ENCODE measurements around the gene KCNIP4.

The KCNIP4 gene

DNA sequence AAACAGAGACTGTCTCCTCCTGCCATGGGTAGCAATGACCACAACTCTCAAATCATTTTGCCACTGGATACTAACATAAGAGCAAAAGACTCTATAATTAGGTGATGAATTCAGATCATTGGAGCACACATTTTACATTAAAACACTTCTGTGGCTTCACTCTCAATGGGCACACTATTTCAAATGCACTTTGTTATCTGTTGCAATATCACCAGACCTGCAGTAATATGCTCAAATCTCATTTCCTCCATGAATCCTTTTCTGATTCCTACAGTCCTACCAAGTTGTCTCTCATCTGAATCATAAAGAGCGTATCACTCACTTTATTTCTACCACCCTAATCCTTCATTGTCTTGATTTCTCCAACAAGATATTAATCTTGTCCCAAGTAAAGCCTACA is 302.8 kb downstream of the KCNIP4 start:
- WGBS: 97% methylated on average over 1 of the region's 1 CpG
- no peak overlapping the region for H3K4me3 ChIP-seq (ENCODE audit: low read length)
- H3K36me3 ChIP-seq (ENCODE audit: insufficient read depth, low read length): no peaks in the 10 kb centered on the region
- H3K4me1 ChIP-seq (ENCODE audit: insufficient read depth, low read length): no peaks in the 10 kb centered on the region
- H3K9ac ChIP-seq (ENCODE audit: low read depth, low read length): no peak overlapping the region
- H3K27ac ChIP-seq (ENCODE audit: low read depth, low read length): no peak overlapping the region
- H3K27me3 ChIP-seq (ENCODE audit: insufficient read depth, low read length): no peaks in the 10 kb centered on the region
- H3K9me3 ChIP-seq (ENCODE audit: insufficient read depth, low read depth, low read length): no peaks in the 10 kb centered on the region

DNA sequence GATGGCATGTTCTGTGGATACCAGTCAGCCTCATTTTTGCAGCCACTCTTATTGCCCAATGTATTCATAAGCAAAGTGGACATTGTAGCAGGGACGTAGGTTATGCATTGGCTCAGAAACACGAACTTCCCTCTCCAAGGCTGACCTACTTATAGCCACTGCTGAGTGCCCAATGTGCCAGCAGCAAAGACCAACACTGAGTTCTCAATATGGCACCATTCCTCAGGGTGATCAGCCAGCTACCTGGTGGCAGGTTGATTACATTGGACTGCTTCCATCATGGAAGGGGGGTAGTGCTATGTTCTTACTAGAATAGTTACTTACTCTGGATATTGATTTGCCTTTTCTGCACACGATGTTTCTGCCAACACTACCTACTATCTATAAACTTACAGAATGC is 306.9 kb downstream of the KCNIP4 start:
- Histone ChIP-seq H3K27ac (ENCODE audit: low read depth, low read length) (no peak overlapping the region), H3K36me3 (ENCODE audit: insufficient read depth, low read length) (no peaks in the 10 kb centered on the region), H3K4me3 (ENCODE audit: low read length) (no peak overlapping the region), H3K9ac (ENCODE audit: low read depth, low read length) (no peak overlapping the region), H3K9me3 (ENCODE audit: insufficient read depth, low read depth, low read length) (no peaks in the 10 kb centered on the region), H3K27me3 (ENCODE audit: insufficient read depth, low read length) (no peaks in the 10 kb centered on the region), H3K4me1 (ENCODE audit: insufficient read depth, low read length) (no peaks in the 10 kb centered on the region)
- WGBS: 92% methylated on average over 3 of the region's 3 CpGs

GRCh38 chr4:21638171-21638725 is 310.3 kb downstream of the KCNIP4 start:
- WGBS: 93% methylated on average over 1 of the region's 1 CpG

DNA sequence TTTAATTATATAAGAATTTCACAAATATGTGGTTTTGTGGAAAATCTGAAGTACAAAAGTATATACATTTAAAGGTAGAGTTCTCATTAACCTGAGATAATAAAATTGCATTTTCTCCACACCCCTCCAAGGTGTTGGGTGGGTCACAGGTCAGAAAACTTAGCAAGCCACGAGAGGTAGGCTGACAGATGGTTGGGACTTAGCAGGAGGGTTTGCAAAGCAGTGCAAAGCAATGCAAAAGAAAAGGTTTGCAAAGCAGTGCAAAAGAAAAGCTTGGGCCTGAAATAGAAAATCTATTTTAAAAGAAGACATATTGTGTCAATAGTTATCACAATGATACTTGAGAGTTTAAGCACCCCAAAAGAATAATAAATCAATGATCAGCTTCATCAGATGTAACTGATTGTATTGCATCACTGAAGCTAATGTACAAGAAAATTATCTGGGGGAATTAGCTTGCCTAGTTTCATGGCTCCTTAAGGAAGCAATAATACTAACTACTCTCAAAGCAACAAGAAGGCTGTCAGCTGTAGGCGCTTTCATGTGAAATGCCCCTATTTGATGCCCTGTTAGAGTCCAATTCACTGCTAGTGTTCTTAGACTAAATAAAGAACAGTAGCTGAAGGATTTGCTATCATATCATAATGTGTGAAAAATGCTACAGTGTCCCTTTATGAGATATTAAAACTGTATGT is 319.5 kb downstream of the KCNIP4 start:
- Histone ChIP-seq H3K27me3 (ENCODE audit: insufficient read depth, low read length) (no peaks in the 10 kb centered on the region), H3K36me3 (ENCODE audit: insufficient read depth, low read length) (no peaks in the 10 kb centered on the region), H3K4me1 (ENCODE audit: insufficient read depth, low read length) (no peaks in the 10 kb centered on the region), H3K4me3 (ENCODE audit: low read length) (no peak overlapping the region), H3K9me3 (ENCODE audit: insufficient read depth, low read depth, low read length) (no peaks in the 10 kb centered on the region), H3K9ac (ENCODE audit: low read depth, low read length) (no peak overlapping the region), H3K27ac (ENCODE audit: low read depth, low read length) (no peak overlapping the region)
- 39% methylated on average over 2 of the region's 2 CpGs for WGBS

More at GRCh38 chr4:21638171-21638725, 310.3 kb downstream of the KCNIP4 start:
- no peak overlapping the region for H3K4me3 ChIP-seq (ENCODE audit: low read length)
- H3K9me3 ChIP-seq (ENCODE audit: insufficient read depth, low read depth, low read length): no peaks in the 10 kb centered on the region
- H3K27me3 ChIP-seq (ENCODE audit: insufficient read depth, low read length): no peaks in the 10 kb centered on the region
- H3K27ac ChIP-seq (ENCODE audit: low read depth, low read length): no peak overlapping the region
- no peaks in the 10 kb centered on the region for H3K4me1 ChIP-seq (ENCODE audit: insufficient read depth, low read length)
- no peaks in the 10 kb centered on the region for H3K36me3 ChIP-seq (ENCODE audit: insufficient read depth, low read length)
- no peak overlapping the region for H3K9ac ChIP-seq (ENCODE audit: low read depth, low read length)

DNA sequence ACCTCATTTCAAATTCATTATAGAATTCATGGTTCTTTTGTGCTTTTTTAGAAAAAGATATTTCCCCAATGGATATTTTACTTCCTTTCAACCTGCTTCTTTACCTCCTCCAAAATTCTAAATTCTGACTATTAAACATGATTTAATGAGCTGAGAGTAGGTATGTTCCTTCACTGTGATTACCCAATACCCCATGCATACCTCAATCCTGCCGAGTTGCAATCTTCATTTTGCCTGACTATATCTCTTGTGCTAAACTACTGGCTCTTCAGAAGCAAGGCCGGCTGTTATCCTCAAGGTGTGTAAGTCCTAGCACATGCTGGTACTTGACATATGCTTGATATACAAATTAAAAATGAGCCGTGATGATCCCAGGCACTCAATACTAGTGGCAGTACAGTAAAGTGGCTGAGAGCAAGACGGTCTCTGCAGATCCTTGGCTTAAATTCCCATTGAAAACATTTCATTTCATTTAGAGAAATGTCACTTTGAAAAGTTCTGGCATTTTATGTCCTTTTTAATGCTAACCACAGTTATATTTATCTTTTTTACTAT is 320.4 kb downstream of the KCNIP4 start:
- no peaks in the 10 kb centered on the region for H3K27me3 ChIP-seq (ENCODE audit: insufficient read depth, low read length)
- H3K36me3 ChIP-seq (ENCODE audit: insufficient read depth, low read length): no peaks in the 10 kb centered on the region
- H3K27ac ChIP-seq (ENCODE audit: low read depth, low read length): no peak overlapping the region
- H3K9ac ChIP-seq (ENCODE audit: low read depth, low read length): no peak overlapping the region
- WGBS: 85% methylated on average over 4 of the region's 4 CpGs
- H3K4me1 ChIP-seq (ENCODE audit: insufficient read depth, low read length): no peaks in the 10 kb centered on the region
- no peaks in the 10 kb centered on the region for H3K9me3 ChIP-seq (ENCODE audit: insufficient read depth, low read depth, low read length)
- no peak overlapping the region for H3K4me3 ChIP-seq (ENCODE audit: low read length)

- no peaks in the 10 kb centered on the region for H3K36me3 ChIP-seq (ENCODE audit: insufficient read depth, low read length)
- no peaks in the 10 kb centered on the region for H3K9me3 ChIP-seq (ENCODE audit: insufficient read depth, low read depth, low read length)
- no peaks in the 10 kb centered on the region for H3K4me1 ChIP-seq (ENCODE audit: insufficient read depth, low read length)
- H3K27me3 ChIP-seq (ENCODE audit: insufficient read depth, low read length): no peaks in the 10 kb centered on the region
- H3K9ac ChIP-seq (ENCODE audit: low read depth, low read length): no peak overlapping the region
- WGBS: 94% methylated on average over 1 of the region's 1 CpG
- no peak overlapping the region for H3K4me3 ChIP-seq (ENCODE audit: low read length)
- H3K27ac ChIP-seq (ENCODE audit: low read depth, low read length): no peak overlapping the region
Observed at GRCh38 chr4:21625447-21625846, 323.1 kb downstream of the KCNIP4 start.

GRCh38 chr4:21605006-21605405 is 343.6 kb downstream of the KCNIP4 start:
- Histone ChIP-seq H3K27me3 (ENCODE audit: insufficient read depth, low read length) (no peaks in the 10 kb centered on the region), H3K36me3 (ENCODE audit: insufficient read depth, low read length) (no peaks in the 10 kb centered on the region), H3K9me3 (ENCODE audit: insufficient read depth, low read depth, low read length) (no peaks in the 10 kb centered on the region), H3K4me3 (ENCODE audit: low read length) (no peak overlapping the region), H3K9ac (ENCODE audit: low read depth, low read length) (no peak overlapping the region), H3K4me1 (ENCODE audit: insufficient read depth, low read length) (no peaks in the 10 kb centered on the region), H3K27ac (ENCODE audit: low read depth, low read length) (no peak overlapping the region)
- 93% methylated on average over 3 of the region's 3 CpGs for WGBS

DNA sequence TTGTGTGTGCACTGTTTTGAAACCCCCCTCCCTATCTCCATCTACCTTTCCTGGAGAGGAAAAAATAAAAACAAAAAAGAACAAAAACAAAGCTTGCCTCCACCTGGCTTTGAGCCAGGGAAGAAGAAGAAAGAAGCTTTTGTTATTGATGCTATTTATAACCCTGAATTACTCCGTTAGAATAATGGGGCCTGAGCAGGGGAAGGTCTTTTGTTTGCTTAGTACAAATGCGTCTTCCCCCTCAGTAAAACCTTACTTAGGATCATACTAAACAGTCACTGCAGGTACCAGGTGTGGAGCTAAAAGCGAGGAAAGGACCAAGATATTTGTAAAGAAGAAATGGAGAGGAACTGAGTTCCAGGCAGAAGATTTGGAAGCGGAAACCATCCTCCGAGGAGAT is 352.1 kb downstream of the KCNIP4 start:
- Histone ChIP-seq H3K27ac (ENCODE audit: low read depth, low read length) (peak overlapping the region; percentile 76; the same call in 1 of the 2 replicates), H3K9me3 (ENCODE audit: insufficient read depth, low read depth, low read length) (no peaks in the 10 kb centered on the region), H3K4me3 (ENCODE audit: low read length) (no peak overlapping the region), H3K9ac (ENCODE audit: low read depth, low read length) (no peak overlapping the region), H3K27me3 (ENCODE audit: insufficient read depth, low read length) (no peaks in the 10 kb centered on the region), H3K4me1 (ENCODE audit: insufficient read depth, low read length) (peaks cover 15% of the 10 kb centered on the region), H3K36me3 (ENCODE audit: insufficient read depth, low read length) (no peaks in the 10 kb centered on the region)
- 64% methylated on average over 5 of the region's 5 CpGs for WGBS

- Histone ChIP-seq H3K27ac (ENCODE audit: low read depth, low read length) (no peak overlapping the region), H3K9me3 (ENCODE audit: insufficient read depth, low read depth, low read length) (no peaks in the 10 kb centered on the region), H3K27me3 (ENCODE audit: insufficient read depth, low read length) (no peaks in the 10 kb centered on the region), H3K9ac (ENCODE audit: low read depth, low read length) (no peak overlapping the region), H3K4me3 (ENCODE audit: low read length) (no peak overlapping the region), H3K4me1 (ENCODE audit: insufficient read depth, low read length) (peaks cover 15% of the 10 kb centered on the region), H3K36me3 (ENCODE audit: insufficient read depth, low read length) (no peaks in the 10 kb centered on the region)
Observed at GRCh38 chr4:21593671-21594001, 354.9 kb downstream of the KCNIP4 start.

DNA sequence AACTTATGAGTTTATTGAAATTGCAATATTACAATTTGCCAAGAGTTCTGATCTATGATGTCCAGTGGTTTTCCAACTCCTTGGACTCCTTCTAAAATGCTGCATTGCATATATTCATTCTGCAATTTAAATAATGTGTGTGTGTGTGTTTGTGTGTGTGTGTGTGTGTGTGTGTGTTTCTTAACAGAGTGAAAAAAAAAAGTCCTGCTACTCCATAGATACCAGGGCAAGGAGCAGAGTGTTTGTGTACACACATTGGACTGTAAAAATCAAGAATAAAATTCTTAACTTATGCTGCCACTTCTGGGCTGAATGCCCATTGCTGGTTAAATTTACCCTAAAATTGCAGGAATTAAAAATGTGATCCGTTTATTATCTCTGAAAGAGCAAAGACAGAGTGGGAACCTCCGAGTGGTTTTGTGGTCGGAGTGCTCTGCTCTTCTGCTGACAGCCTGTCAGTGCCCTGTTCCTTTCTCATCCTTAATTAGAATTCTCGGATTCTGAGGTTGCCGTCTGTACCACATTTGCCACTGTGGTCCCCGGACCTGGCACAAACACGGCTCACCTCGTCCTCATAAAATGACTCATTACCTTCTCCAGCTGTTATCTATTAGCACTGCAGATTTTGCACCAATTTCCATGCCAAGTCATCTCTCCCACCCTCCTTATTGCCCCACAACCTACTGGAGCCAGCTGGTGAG is 355.5 kb downstream of the KCNIP4 start:
- Histone ChIP-seq H3K27me3 (ENCODE audit: insufficient read depth, low read length) (no peaks in the 10 kb centered on the region), H3K9ac (ENCODE audit: low read depth, low read length) (no peak overlapping the region), H3K4me1 (ENCODE audit: insufficient read depth, low read length) (peaks cover 15% of the 10 kb centered on the region), H3K4me3 (ENCODE audit: low read length) (no peak overlapping the region), H3K36me3 (ENCODE audit: insufficient read depth, low read length) (no peaks in the 10 kb centered on the region), H3K9me3 (ENCODE audit: insufficient read depth, low read depth, low read length) (no peaks in the 10 kb centered on the region), H3K27ac (ENCODE audit: low read depth, low read length) (no peak overlapping the region)
- WGBS: 95% methylated on average over 8 of the region's 8 CpGs

DNA sequence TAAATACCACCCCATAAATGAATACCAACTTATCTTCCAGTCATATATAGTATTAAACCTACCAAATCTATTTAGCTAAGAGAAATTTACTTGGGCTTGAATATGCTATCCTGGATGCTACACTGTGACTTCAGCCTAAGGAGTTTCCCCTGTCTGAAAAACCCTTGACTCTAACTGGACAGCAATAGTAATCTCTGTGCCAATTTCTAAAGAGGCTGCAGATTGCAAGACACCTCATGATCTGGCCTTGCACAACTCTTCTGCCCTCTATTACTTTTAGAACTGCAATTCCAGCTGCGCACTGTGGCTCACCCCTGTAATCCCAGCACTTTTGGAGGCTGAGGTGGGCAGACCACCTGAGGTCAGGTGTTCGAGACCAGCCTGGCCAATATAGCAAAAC is 371.5 kb downstream of the KCNIP4 start:
- Histone ChIP-seq H3K4me1 (ENCODE audit: insufficient read depth, low read length) (0 out of 2 replicates have a peak, but pooled peaks cover 6% of the 10 kb centered on the region), H3K9me3 (ENCODE audit: insufficient read depth, low read depth, low read length) (no peaks in the 10 kb centered on the region), H3K4me3 (ENCODE audit: low read length) (no peak overlapping the region), H3K9ac (ENCODE audit: low read depth, low read length) (no peak overlapping the region), H3K36me3 (ENCODE audit: insufficient read depth, low read length) (no peaks in the 10 kb centered on the region), H3K27ac (ENCODE audit: low read depth, low read length) (no peak overlapping the region), H3K27me3 (ENCODE audit: insufficient read depth, low read length) (no peaks in the 10 kb centered on the region)
- WGBS: 96% methylated on average over 2 of the region's 2 CpGs

All from HUES64 (cell line).